A673 (cell line): ENCODE data around the gene GRIA1. TPM values are rescaled to one million over a fixed set of nuclear protein-coding genes. Genes with fewer than 3 reads are reported as not detected.

ENCODE experiments used
- BruUV-seq: library from RNA; stranded (reverse); fragments of 400-500 nt; replicated peaks from 2 replicates; lab custom pipeline; 2021; lab: Mats Ljungman, UMichigan
- CTCF ChIA-PET: fragments of 300-600 bp; sonication (Branson Sonifier 250); formaldehyde crosslinking; loops from one replicate; lab custom pipeline; 2022; ENCODE audit warnings: antibody characterized with exemption; lab: Charles Lee
- POLR2A ChIA-PET: fragments of 300-600 bp; sonication (Branson Sonifier 250); formaldehyde crosslinking; loops from one replicate; lab custom pipeline; 2022; ENCODE audit warnings: antibody characterized with exemption; ENCODE audit not compliant: low non-redundant PET; lab: Charles Lee
- DNase-seq: peaks from one replicate; pipeline ENCODE4 v3.0.0-alpha.2; 2015; ENCODE audit warnings: low spot score
- H3K27ac ChIP-seq: fragments of 200-600 bp; sonication (generic); 2 replicates; pipeline ENCODE4 v1.5.1; 2016; ENCODE audit warnings: mixed run types, low read depth, mild to moderate bottlenecking, mixed read lengths, antibody characterized with exemption, low read length; ENCODE audit not compliant: poor library complexity, severe bottlenecking
- H3K27me3 ChIP-seq: fragments of 200-600 bp; sonication (generic); replicated peaks from 2 replicates; pipeline ENCODE4 v1.6.1; 2017; ENCODE audit warnings: mixed run types, low read depth, mild to moderate bottlenecking, mixed read lengths, antibody characterized with exemption, low read length; ENCODE audit not compliant: insufficient read depth, poor library complexity
- H3K36me3 ChIP-seq: fragments of 200-600 bp; sonication (generic); 2 replicates; pipeline ENCODE4 v1.6.1; 2016; ENCODE audit warnings: mixed run types, mild to moderate bottlenecking, mixed read lengths, antibody characterized with exemption, low read length; ENCODE audit not compliant: insufficient read depth, poor library complexity, severe bottlenecking
- H3K4me1 ChIP-seq: fragments of 200-600 bp; sonication (generic); 2 replicates; pipeline ENCODE4 v1.6.1; 2017; ENCODE audit warnings: mixed run types, mild to moderate bottlenecking, mixed read lengths, antibody characterized with exemption, low read length; ENCODE audit not compliant: insufficient read depth, poor library complexity, severe bottlenecking
- H3K4me3 ChIP-seq: fragments of 200-600 bp; sonication (generic); 2 replicates; pipeline ENCODE4 v1.5.1; 2016; ENCODE audit warnings: low read depth, mixed run types, mild to moderate bottlenecking, mixed read lengths, low read length; ENCODE audit not compliant: poor library complexity, severe bottlenecking
- H3K9me3 ChIP-seq: fragments of 200-600 bp; sonication (generic); 2 replicates; pipeline ENCODE4 v1.6.1; 2016; ENCODE audit warnings: mixed run types, low read depth, mild to moderate bottlenecking, mixed read lengths, antibody characterized with exemption, low read length; ENCODE audit not compliant: poor library complexity, severe bottlenecking
- EZH2 ChIP-seq: fragments of 200-600 bp; sonication (generic); IDR thresholded peaks from 2 replicates; pipeline ENCODE4 v1.6.1; 2017; ENCODE audit warnings: borderline replicate concordance, low read depth, mild to moderate bottlenecking, mixed read lengths, antibody characterized with exemption, low read length; ENCODE audit not compliant: poor library complexity, severe bottlenecking
- intact Hi-C: fragments of 100-400 bp; cut with micrococcal nuclease; formaldehyde crosslinking; loops from one replicate; pipeline ENCODE4 v1.10.0; 2022; ENCODE audit not compliant: unreplicated experiment
- total RNA-seq: library from RNA; stranded (reverse); gene quantifications from 2 replicates; pipeline ENCODE4 v1.2.3, GENCODE V29; 2021
- TF ChIP-seq, protein P1 (sequence below): fragments of 300-800, 200-600 bp; sonication (generic); conservative IDR thresholded peaks from 2 replicates; pipeline ENCODE4 v1.5.1; 2017; ENCODE audit warnings: low read depth, mild to moderate bottlenecking, antibody characterized with exemption, low read length, moderate library complexity, mixed read lengths

Gene GRIA1
- total RNA-seq, 1 experiment from 2014 or later = 0.69 TPM

- no peak for TF ChIP-seq EZH2
- TF ChIP-seq, protein P1, sequence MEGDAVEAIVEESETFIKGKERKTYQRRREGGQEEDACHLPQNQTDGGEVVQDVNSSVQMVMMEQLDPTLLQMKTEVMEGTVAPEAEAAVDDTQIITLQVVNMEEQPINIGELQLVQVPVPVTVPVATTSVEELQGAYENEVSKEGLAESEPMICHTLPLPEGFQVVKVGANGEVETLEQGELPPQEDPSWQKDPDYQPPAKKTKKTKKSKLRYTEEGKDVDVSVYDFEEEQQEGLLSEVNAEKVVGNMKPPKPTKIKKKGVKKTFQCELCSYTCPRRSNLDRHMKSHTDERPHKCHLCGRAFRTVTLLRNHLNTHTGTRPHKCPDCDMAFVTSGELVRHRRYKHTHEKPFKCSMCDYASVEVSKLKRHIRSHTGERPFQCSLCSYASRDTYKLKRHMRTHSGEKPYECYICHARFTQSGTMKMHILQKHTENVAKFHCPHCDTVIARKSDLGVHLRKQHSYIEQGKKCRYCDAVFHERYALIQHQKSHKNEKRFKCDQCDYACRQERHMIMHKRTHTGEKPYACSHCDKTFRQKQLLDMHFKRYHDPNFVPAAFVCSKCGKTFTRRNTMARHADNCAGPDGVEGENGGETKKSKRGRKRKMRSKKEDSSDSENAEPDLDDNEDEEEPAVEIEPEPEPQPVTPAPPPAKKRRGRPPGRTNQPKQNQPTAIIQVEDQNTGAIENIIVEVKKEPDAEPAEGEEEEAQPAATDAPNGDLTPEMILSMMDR = no peak
- Histone ChIP-seq H3K9me3 (no peaks in the 10 kb centered on the region), H3K27me3 (peaks cover 34% of the 10 kb centered on the region), H3K4me3 (no peak overlapping the region), H3K36me3 (no peaks in the 10 kb centered on the region), H3K4me1 (no peaks in the 10 kb centered on the region), H3K27ac (no peak overlapping the region)
- intact Hi-C loops = no loop called here
- BruUV-seq = no TSS peak
- ChIA-PET CTCF (no interaction called here), POLR2A (no interaction called here)
- DNase-seq = no peak
Observed at GRCh38 chr5:153813901-153814300, 323.4 kb downstream of the GRIA1 start.

DNA sequence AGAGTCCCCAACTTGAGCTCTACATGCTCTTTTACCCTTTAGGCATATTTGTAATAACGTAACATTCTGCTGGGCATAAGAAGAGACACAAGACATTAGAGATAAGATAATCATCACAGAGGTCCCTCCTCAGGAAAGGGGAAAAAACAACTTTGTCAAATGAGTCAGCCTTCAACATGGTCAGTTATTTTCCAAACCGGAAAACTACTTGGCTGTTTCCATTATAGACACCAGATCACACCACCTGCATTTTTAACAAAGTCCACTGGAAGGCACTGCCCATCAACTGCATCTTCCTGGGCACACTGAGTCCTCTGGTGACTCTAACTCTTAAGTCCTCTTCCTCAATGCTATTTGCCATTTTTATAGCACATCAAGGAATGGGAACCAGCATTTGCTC lies 326.4 kb downstream of the GRIA1 start:
- POLR2A ChIA-PET = no interaction called here

GRCh38 chr5:153818626-153819025 lies 328.2 kb downstream of the GRIA1 start:
- POLR2A ChIA-PET = no interaction called here
- intact Hi-C loops = no loop called here
- H3K4me1 ChIP-seq = no peaks in the 10 kb centered on the region
- H3K27me3 ChIP-seq = peaks cover 38% of the 10 kb centered on the region
- no peak overlapping the region for H3K27ac ChIP-seq
- CTCF ChIA-PET = no interaction called here
- no peaks in the 10 kb centered on the region for H3K36me3 ChIP-seq
- no TSS peak for BruUV-seq
- H3K4me3 ChIP-seq = no peak overlapping the region
- no peaks in the 10 kb centered on the region for H3K9me3 ChIP-seq
- TF ChIP-seq, protein P1 = no peak
- TF ChIP-seq EZH2 = no peak
- DNase-seq = no peak

More for the DNA sequence above, 326.4 kb downstream of the GRIA1 start:
- BruUV-seq = no TSS peak
- no peak overlapping the region for H3K4me3 ChIP-seq
- H3K27ac ChIP-seq = no peak overlapping the region
- peaks cover 32% of the 10 kb centered on the region for H3K27me3 ChIP-seq
- H3K36me3 ChIP-seq = no peaks in the 10 kb centered on the region
- H3K9me3 ChIP-seq = no peaks in the 10 kb centered on the region
- intact Hi-C loops = no loop called here
- TF ChIP-seq, protein P1 = no peak
- no peak for TF ChIP-seq EZH2
- CTCF ChIA-PET = no interaction called here
- no peak for DNase-seq
- H3K4me1 ChIP-seq = no peaks in the 10 kb centered on the region
